Kidney (tissue), 14 donors: Measurements from ENCODE around the gene DUSP10. TPM values are rescaled to one million over a fixed set of nuclear protein-coding genes. Genes with fewer than 3 reads are reported as not detected.

ENCODE experiments used
- DNase-seq, 5 donors: peaks; one replicate each; pipeline ENCODE4 v3.0.0-alpha.2; 2013 to 2020
- FAIRE-seq: peaks from 2 replicates; lab custom pipeline; 2012; peaks lifted over from hg19 to GRCh38; lab: Jason Lieb, UNC
- H3K27ac ChIP-seq, 2 donors: one replicate each; pipeline ENCODE4 v1.7.0; 2013; ENCODE audit warnings: low read depth in 2 of 2, low read length in 2 of 2, inconsistent platforms in 1 of 2
- H3K27me3 ChIP-seq: one replicate; pipeline ENCODE4 v1.7.1; 2013; ENCODE audit warnings: low read length, inconsistent platforms; ENCODE audit not compliant: control insufficient read depth, insufficient read depth
- H3K36me3 ChIP-seq, 3 donors: one replicate each; pipeline versions ENCODE4 v1.7.0 to v1.7.1; 2013; ENCODE audit warnings: low read length in 3 of 3, control low read depth in 1 of 3, inconsistent platforms in 1 of 3; ENCODE audit not compliant: insufficient read depth in 3 of 3, control insufficient read depth in 2 of 3
- H3K4me1 ChIP-seq, 3 donors: one replicate each; pipeline versions ENCODE4 v1.7.0 to v1.7.1; 2013; ENCODE audit warnings: low read length in 3 of 3, inconsistent platforms in 1 of 3, low read depth in 1 of 3; ENCODE audit not compliant: control insufficient read depth in 2 of 3, insufficient read depth in 2 of 3
- H3K4me3 ChIP-seq, 3 donors: one replicate each; pipeline versions ENCODE4 v1.7.0 to v1.8.1; 2013; ENCODE audit warnings: low read length in 3 of 3, control low read depth in 1 of 3, inconsistent platforms in 1 of 3
- H3K9ac ChIP-seq, 3 donors: one replicate each; pipeline versions ENCODE4 v1.7.0 to v1.7.1; 2013; ENCODE audit warnings: low read length in 3 of 3, control low read depth in 1 of 3, inconsistent platforms in 1 of 3
- H3K9me3 ChIP-seq, 3 donors: one replicate each; pipeline versions ENCODE4 v1.7.0 to v1.7.1; 2013; ENCODE audit warnings: low read length in 3 of 3, control low read depth in 1 of 3, inconsistent platforms in 1 of 3; ENCODE audit not compliant: control insufficient read depth in 2 of 3, insufficient read depth in 1 of 3
- CTCF ChIP-seq: IDR thresholded peaks from 3 replicates; pipeline ENCODE4 v1.5.1; 2012; ENCODE audit warnings: mild to moderate bottlenecking, moderate library complexity, borderline replicate concordance; ENCODE audit not compliant: insufficient read depth; ENCODE audit errors: extremely low read depth
- intact Hi-C: fragments of 100-400 bp; cut with DNase I; formaldehyde crosslinking; loops from one replicate; pipeline ENCODE4 v1.11.1; 2022
- polyA plus RNA-seq: library from polyadenylated mRNA; stranded (reverse); fragments of 350-450 nt; fragmentation: Illumina TruSeq; extraction: RNeasy Lipid Tissue Mini Kit (QIAGEN cat#74804); gene quantifications from one replicate; pipeline ENCODE4 v1.2.3, GENCODE V29; 2014; ENCODE audit warnings: low read depth, low replicate concordance; ENCODE audit not compliant: insufficient read depth
- total RNA-seq: library from RNA; stranded (reverse); fragmentation: NEBNext Ultra II Directional; extraction: Animal tissue kit (Norgen Biotek cat#: 25700); gene quantifications from one replicate; pipeline ENCODE4 v1.2.1, GENCODE V29; 2021
- donor health status: control.
- donor health status: control.
- donor health status: control.
- donor health status: control.
- donor health status: control.
- donor health status: DM: yes; HTN: yes; CAD: no.
- donor health status: Normal renal cell carcinoma (clear cell type).

The DUSP10 gene
- total and polyA plus RNA-seq, 2 donors from 2014 or later: 1.0 to 5.3 TPM

- Histone ChIP-seq H3K4me3 (no peak overlapping the region), H3K27me3 (no peaks in the 10 kb centered on the region), H3K27ac (no peak overlapping the region), H3K36me3 (no peaks in the 10 kb centered on the region), H3K9me3 (no peaks in the 10 kb centered on the region), H3K9ac (no peak overlapping the region), H3K4me1 (no peaks in the 10 kb centered on the region)
- DNase-seq (peak in 2 of 5 donors; percentile 24 to 28), FAIRE-seq (no peak)
- TF ChIP-seq CTCF: no peak
- intact Hi-C loops: no loop called here
These were observed 12.0 kb downstream of the DUSP10 start for GRCh38 chr1:221729771-221730330.

GRCh38 chr1:221728037-221728505 lies 13.8 kb downstream of the DUSP10 start:
- DNase-seq (no peak), FAIRE-seq (no peak)
- Histone ChIP-seq H3K36me3 (no peaks in the 10 kb centered on the region), H3K27me3 (no peaks in the 10 kb centered on the region), H3K27ac (no peak overlapping the region), H3K9ac (no peak overlapping the region), H3K4me3 (no peak overlapping the region), H3K4me1 (no peaks in the 10 kb centered on the region), H3K9me3 (peaks cover 0 to 9% (median 0%) of the 10 kb centered on the region in 3 donors)
- no peak for TF ChIP-seq CTCF
- intact Hi-C loops: no loop called here

DNA sequence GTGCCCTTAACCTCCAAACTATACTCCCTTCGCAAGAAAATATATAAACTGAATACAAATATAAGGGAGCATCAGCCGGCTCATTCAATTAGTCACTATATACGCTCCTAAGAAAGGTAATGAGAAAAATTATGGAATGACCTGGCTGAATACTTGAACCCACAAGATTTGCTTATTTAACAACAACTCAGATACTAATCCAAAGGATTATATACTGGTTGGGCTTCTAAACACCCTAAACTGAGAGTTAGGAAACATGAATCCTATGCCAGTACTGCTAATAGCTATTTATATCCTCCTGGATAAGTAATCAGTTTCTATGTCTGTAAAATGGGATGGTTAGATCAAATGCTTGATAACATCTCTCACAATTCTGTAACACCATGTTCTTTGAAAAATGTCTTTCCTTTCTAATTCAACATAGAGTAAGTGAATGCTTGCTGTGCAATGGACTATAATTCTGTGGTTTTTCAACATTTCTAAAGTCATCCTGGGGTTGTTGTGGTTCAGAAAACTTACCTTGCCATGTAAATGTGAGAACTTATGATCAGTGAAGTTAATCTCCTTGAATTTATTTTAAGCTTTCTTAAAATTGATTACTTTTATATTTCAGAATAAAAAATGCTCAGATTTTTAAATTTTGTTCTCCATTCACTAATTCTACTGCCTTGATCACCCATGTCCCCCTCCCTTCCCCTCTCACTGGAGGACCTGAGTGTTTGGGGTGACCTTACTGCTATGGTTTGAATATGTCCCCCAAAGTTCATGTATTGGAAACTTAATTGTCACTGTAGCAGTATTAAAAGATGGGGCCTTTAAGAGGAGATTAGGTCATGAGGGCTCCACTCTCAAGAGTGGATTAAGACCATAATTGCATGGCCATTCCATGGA lies 14.5 kb downstream of the DUSP10 start:
- Histone ChIP-seq H3K9me3 (peaks cover 0 to 9% (median 0%) of the 10 kb centered on the region in 3 donors), H3K4me1 (no peaks in the 10 kb centered on the region), H3K4me3 (no peak overlapping the region), H3K27ac (no peak overlapping the region), H3K9ac (no peak overlapping the region), H3K36me3 (no peaks in the 10 kb centered on the region), H3K27me3 (no peaks in the 10 kb centered on the region)
- no peak for DNase-seq
- TF ChIP-seq CTCF: no peak
- intact Hi-C loops: no loop called here
- no peak for FAIRE-seq
